Measurements from ENCODE around the gene DNAJC8. TPM values are rescaled to one million over a fixed set of nuclear protein-coding genes. Genes with fewer than 3 reads are reported as not detected.
A peak's percentile ranks its signal among the peaks of the same experiment; 100 is the strongest.

Gene DNAJC8
- total RNA-seq, 1 donor from 2014 or later = 132 TPM

DNA sequence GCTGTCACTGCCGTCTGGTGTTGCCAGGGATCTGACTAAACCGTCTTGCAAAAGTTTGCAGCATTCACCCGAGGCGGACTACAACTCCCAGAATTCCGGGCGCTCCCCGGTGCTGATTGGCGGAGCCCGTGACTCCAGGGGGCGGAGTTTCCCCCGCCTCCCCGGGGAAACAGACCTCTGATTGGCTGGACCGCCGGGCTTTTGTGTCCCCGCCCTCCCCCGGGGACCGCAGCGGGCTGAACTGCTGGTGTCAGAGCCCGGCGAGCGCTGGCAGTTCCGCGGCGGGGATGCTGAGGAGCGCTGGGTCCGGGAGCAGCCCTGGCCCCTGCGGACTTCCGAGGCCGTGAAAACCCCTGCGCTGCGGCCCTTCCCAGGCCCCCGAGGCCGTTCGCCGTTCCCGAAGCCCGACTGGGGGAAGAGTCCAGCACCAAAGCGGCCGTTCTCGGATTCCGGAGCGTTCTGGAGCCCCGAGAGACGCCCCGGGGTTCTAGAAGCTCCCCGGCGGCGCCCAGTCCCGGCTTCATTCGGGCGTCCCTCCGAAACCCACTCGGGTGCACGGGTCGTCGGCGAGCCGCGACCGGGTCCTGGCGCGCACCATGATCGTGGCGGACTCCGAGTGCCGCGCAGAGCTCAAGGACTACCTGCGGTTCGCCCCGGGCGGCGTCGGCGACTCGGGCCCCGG, 26.6 kb upstream of the DNAJC8 start, which contains the start of gene SESN2:
SESN2 (plus strand) TSS at position 267 of the 682 bp plus-strand sequence; CDS start at position 597, 330 bp downstream.
- Mint-ChIP-seq H3K9me3 (no peaks in the 10 kb centered on the region), H3K27me3 (ENCODE audit: low read depth) (no peaks in the 10 kb centered on the region)
- TF ChIP-seq, protein P1, sequence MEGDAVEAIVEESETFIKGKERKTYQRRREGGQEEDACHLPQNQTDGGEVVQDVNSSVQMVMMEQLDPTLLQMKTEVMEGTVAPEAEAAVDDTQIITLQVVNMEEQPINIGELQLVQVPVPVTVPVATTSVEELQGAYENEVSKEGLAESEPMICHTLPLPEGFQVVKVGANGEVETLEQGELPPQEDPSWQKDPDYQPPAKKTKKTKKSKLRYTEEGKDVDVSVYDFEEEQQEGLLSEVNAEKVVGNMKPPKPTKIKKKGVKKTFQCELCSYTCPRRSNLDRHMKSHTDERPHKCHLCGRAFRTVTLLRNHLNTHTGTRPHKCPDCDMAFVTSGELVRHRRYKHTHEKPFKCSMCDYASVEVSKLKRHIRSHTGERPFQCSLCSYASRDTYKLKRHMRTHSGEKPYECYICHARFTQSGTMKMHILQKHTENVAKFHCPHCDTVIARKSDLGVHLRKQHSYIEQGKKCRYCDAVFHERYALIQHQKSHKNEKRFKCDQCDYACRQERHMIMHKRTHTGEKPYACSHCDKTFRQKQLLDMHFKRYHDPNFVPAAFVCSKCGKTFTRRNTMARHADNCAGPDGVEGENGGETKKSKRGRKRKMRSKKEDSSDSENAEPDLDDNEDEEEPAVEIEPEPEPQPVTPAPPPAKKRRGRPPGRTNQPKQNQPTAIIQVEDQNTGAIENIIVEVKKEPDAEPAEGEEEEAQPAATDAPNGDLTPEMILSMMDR (conservative IDR thresholded peaks at IDR 0.05) = no peak

DNA sequence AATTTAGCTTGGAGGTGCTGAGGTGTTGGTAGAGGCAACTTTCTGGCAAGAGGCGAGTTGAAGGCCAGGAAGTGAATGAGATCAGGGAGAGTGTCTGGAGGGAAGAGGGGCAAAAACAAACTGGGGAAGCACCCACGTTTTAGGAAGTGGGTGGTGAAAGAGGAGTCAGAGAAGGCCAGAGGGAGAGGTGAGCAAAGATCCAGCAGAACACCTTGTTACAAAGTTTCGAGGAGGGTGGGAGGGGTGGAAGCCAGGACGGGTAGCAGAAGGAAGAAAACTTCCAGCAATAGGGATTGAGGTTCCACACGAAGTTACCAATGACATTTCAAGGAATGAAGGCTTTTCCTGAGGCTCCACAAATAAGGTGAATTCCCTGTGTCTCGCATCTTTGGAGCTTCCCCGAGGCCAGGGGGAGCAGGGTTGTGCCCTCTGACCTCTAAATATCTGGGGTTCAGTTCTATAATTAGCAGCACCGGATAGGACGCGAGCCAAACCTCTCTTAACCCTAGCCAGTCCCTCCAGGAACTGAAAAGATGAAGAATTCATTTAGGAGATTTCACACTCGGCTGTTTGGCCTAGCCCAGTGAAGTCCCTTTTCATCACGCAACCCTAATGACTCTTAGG, 25.9 kb upstream of the DNAJC8 start:
- no peaks in the 10 kb centered on the region for H3K9me3 Mint-ChIP-seq
- DNase-seq (ENCODE audit: low read depth, low spot score) = no peak
- peak overlapping the region; percentile 27 for H3K27ac Mint-ChIP-seq (ENCODE audit: unreplicated experiment)
- peak overlapping the region; percentile 88 for H3K4me3 Mint-ChIP-seq
- H3K36me3 Mint-ChIP-seq (ENCODE audit: low read depth) = no peaks in the 10 kb centered on the region
- TF ChIP-seq, protein P1 (conservative IDR thresholded peaks at IDR 0.05) = no peak
- no peaks in the 10 kb centered on the region for H3K27me3 Mint-ChIP-seq (ENCODE audit: low read depth)
- peaks cover 25% of the 10 kb centered on the region for H3K4me1 Mint-ChIP-seq

More for the DNA sequence above, 26.6 kb upstream of the DNAJC8 start, which contains the start of gene SESN2:
- Mint-ChIP-seq H3K27ac (ENCODE audit: unreplicated experiment) (peak within 1 kb of the TSS; percentile 27), H3K4me1 (peaks cover 25% of the 10 kb centered on the region), H3K36me3 (ENCODE audit: low read depth) (no peaks in the 10 kb centered on the region), H3K4me3 (peak within 1 kb of the TSS; percentile 88)
- DNase-seq (ENCODE audit: low read depth, low spot score) = peak; percentile 99

DNA sequence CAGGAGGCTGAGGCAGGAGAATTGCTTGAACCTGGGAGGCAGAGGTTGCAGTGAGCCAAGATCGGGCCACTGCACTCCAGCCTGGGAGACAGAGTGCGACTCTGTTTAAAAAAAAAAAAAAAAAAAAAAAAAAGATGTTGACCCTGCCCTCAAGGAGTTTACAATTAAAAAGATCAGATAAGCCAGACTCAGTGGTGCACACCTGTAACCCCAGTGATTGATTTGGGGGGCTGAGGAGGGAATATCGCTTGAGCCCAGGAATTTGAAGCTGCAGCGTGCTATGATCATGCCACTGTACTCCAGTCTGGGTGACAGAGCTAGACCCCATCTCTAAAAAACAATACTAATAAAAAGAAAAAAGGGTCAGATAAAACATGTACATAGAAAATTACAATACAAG, 24.9 kb upstream of the DNAJC8 start:
- no peaks in the 10 kb centered on the region for H3K36me3 Mint-ChIP-seq (ENCODE audit: low read depth)
- no peak overlapping the region for H3K27ac Mint-ChIP-seq (ENCODE audit: unreplicated experiment)
- no peak for DNase-seq (ENCODE audit: low read depth, low spot score)
- H3K4me1 Mint-ChIP-seq = peaks cover 21% of the 10 kb centered on the region
- no peaks in the 10 kb centered on the region for H3K9me3 Mint-ChIP-seq
- peak overlapping the region; percentile 88 for H3K4me3 Mint-ChIP-seq
- TF ChIP-seq, protein P1 (conservative IDR thresholded peaks at IDR 0.05) = no peak
- no peaks in the 10 kb centered on the region for H3K27me3 Mint-ChIP-seq (ENCODE audit: low read depth)

DNA sequence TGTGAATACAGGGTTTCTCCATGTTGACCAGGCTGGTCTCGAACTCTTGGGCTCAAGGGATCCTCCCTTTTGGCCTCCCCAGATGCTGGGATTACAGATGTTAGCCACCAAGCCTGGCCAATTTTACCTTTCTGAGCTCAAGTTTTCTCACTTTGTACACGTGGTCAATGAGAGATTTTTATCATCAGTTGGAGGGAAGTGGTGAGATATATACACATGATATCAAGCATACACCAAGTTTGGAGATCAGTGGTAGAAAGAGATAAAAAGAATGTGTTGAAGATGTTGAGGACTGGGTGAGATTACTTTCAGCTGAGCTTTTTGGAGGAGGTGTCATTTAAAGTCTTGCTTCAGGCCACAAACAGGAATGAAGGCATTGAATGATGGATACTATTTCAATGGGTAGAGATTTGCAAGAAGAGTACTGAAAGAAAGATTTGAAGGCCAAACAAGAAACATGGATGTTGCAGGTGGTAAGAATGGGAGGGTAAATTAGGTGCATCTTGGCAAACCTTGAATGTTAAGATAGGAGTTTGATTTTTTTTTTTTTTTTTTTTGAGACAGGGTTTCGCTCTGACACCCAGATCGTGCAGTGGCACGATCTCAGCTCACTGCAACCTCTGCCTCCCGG, 23.5 kb upstream of the DNAJC8 start:
- no peaks in the 10 kb centered on the region for H3K27me3 Mint-ChIP-seq (ENCODE audit: low read depth)
- no peak overlapping the region for H3K27ac Mint-ChIP-seq (ENCODE audit: unreplicated experiment)
- no peaks in the 10 kb centered on the region for H3K36me3 Mint-ChIP-seq (ENCODE audit: low read depth)

DNA sequence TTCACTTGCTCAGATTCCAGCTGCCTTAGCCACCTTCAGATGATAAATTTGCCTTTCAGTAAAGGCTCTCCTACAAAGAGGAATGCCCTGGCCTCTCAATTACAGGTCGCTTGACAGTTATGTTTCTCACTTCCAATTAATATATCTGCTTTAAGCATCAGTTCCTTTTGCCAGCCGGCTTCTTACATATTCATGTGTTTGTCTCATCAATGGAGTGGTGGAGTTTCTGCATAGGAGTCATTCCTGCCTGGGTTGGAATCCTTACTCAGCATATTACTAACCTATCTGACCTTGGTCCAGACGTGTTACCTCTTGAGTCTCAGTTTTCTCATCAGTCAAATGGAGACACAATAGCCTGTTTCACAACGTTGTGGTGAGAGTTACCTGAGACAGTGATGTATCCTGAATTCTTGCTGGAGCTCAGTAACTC, 17.1 kb upstream of the DNAJC8 start:
- peaks cover 30% of the 10 kb centered on the region for H3K4me1 Mint-ChIP-seq
- TF ChIP-seq, protein P1 (conservative IDR thresholded peaks at IDR 0.05) = no peak

More for the DNA sequence above, 23.5 kb upstream of the DNAJC8 start:
- Mint-ChIP-seq H3K4me3 (peak overlapping the region; percentile 25), H3K4me1 (peaks cover 18% of the 10 kb centered on the region), H3K9me3 (no peaks in the 10 kb centered on the region)
- TF ChIP-seq, protein P1 (conservative IDR thresholded peaks at IDR 0.05) = no peak
- no peak for DNase-seq (ENCODE audit: low read depth, low spot score)

More for the DNA sequence above, 17.1 kb upstream of the DNAJC8 start:
- H3K36me3 Mint-ChIP-seq (ENCODE audit: low read depth) = no peaks in the 10 kb centered on the region
- no peaks in the 10 kb centered on the region for H3K27me3 Mint-ChIP-seq (ENCODE audit: low read depth)
- H3K9me3 Mint-ChIP-seq = no peaks in the 10 kb centered on the region
- H3K4me3 Mint-ChIP-seq = no peak overlapping the region
- DNase-seq (ENCODE audit: low read depth, low spot score) = no peak
- no peak overlapping the region for H3K27ac Mint-ChIP-seq (ENCODE audit: unreplicated experiment)

Data from neural crest cell (in vitro differentiated cells).